ENCODE data around the gene ALG12. TPM values are rescaled to one million over a fixed set of nuclear protein-coding genes. Genes with fewer than 3 reads are reported as not detected.

Gene ALG12
- total and polyA plus RNA-seq, 2 of the 4 experiments (the other 2 are of a cell fraction) = 7.2 to 10.9 TPM

DNA sequence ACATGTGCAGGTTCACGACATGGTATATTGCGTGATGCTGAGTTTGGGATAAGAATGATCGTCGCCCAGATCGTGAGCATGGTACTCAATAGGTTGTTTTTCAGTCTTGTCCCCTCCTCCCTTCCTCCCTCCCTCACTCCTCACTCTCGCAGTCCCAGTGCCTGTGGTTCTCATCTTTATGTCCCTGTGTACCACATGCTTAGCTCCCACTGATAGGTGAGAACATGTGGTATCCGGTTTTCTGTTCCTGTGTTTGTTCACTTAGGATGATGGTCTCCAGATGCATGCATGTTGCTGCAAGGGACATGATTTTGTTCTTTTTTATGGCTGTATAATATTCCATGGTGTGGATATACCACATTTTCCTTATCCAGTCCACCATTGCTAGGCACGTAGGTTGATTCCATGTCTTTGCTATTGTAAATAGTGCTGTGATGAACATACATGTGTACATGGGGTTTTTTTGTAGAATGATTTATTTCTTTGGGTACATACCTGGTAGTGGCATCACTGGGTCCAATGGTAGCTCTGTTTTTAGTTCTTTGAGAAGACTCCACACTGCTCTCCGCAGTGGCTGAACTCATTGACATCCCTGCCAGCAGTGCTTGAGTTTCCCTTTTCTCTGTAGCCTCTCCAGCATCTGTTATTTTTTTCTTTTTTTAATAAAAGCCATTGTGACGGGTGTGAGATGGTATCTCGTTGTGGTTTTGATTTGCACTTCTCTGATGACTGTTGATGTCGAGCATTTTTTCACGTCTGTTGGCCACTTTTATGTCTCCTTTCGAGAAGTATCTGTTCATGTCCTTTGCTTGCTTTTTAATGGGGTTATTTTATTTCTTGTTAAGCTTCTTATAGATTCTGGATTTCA is 48.2 kb downstream of the ALG12 start (continued):
- TF ChIP-seq, protein P1, sequence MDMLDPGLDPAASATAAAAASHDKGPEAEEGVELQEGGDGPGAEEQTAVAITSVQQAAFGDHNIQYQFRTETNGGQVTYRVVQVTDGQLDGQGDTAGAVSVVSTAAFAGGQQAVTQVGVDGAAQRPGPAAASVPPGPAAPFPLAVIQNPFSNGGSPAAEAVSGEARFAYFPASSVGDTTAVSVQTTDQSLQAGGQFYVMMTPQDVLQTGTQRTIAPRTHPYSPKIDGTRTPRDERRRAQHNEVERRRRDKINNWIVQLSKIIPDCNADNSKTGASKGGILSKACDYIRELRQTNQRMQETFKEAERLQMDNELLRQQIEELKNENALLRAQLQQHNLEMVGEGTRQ (IDR thresholded peaks at IDR 0.05; ENCODE audit: low read depth, low read length) = no peak
- no peak for TF ChIP-seq CEBPB (IDR thresholded peaks at IDR 0.05; ENCODE audit: low read depth, low read length)

GRCh38 chr22:49869086-49869830 is 49.0 kb downstream of the ALG12 start:
- no peak overlapping the region for H2BK15ac ChIP-seq (ENCODE audit: low read depth, low read length)
- DNase-seq = no peak

More at GRCh38 chr22:49869086-49869830, 49.0 kb downstream of the ALG12 start:
- H2BK5ac ChIP-seq (ENCODE audit: low read depth, low read length, poor library complexity, severe bottlenecking) = no peak overlapping the region
- peaks cover 66% of the 10 kb centered on the region for H4K20me1 ChIP-seq (ENCODE audit: insufficient read depth, low read length)
- ChIA-PET CTCF (no interaction called here), POLR2A (ENCODE audit: unreplicated experiment) (no interaction called here)
- H3K9me3 ChIP-seq (ENCODE audit: control insufficient read depth, insufficient read depth, low read length) = peaks cover 30% of the 10 kb centered on the region
- WGBS, 2 experiments (ENCODE audit: extremely low coverage in 2 of 2, insufficient read length in 1 of 2) = 100% methylated on average over 2 of the region's 17 CpGs; no CpG with 5 or more reads in 1 of the 2 experiments
- H3K27me3 ChIP-seq (ENCODE audit: control insufficient read depth, insufficient read depth, low read length) = no peaks in the 10 kb centered on the region
- H3K79me1 ChIP-seq (ENCODE audit: low read depth in 1 of 2, low read length in 2 of 2) = peaks cover 28 to 70% of the 10 kb centered on the region in 2 experiments
- H3K36me3 ChIP-seq (ENCODE audit: control insufficient read depth, insufficient read depth, low read length) = peaks cover 21% of the 10 kb centered on the region
- H3K9me1 ChIP-seq (ENCODE audit: insufficient read depth, low read length) = 0 out of 2 replicates have a peak, but pooled peaks cover 5% of the 10 kb centered on the region
- no peak overlapping the region for H4K91ac ChIP-seq (ENCODE audit: insufficient read depth, low read depth, low read length)
- ATAC-seq (ENCODE audit: low read depth) = no peak
- H3K23ac ChIP-seq (ENCODE audit: low read depth, low read length) = no peak overlapping the region
- H2AK9ac ChIP-seq (replicated peaks; ENCODE audit: low read depth, low read length, poor library complexity) = no peak overlapping the region
- no peaks in the 10 kb centered on the region for H3K4me1 ChIP-seq (ENCODE audit: control insufficient read depth, insufficient read depth, low read length)
- H3K18ac ChIP-seq (ENCODE audit: low read depth, low read length) = no peak overlapping the region
- no peak overlapping the region for H3K4me3 ChIP-seq (ENCODE audit: insufficient read depth, low read depth, low read length)
- in situ Hi-C loops (cut with MboI; ENCODE audit: low sequenced_read_pairs) = loop anchor here (10.0 kb wide), 1 partner anchor 46 kb away; the partner anchor contains the start of genes ALG12 and CRELD2
- H3K9ac ChIP-seq (ENCODE audit: low read depth, low read length) = no peak overlapping the region
- no peak overlapping the region for H3K4ac ChIP-seq (ENCODE audit: low read depth, low read length)
- no peak overlapping the region for H3K4me2 ChIP-seq (ENCODE audit: low read depth, low read length)
- H4K5ac ChIP-seq (ENCODE audit: low read depth, low read length) = no peak overlapping the region
- intact Hi-C loops (cut with micrococcal nuclease) = no loop called here
- no peak overlapping the region for H3K14ac ChIP-seq (replicated peaks; ENCODE audit: low read depth, low read length)
- no peak overlapping the region for H4K8ac ChIP-seq (ENCODE audit: low read depth in 2 of 2, low read length in 2 of 2)
- H2AFZ ChIP-seq (replicated peaks; ENCODE audit: low read length, poor library complexity) = no peak overlapping the region
- no peak overlapping the region for H2AK5ac ChIP-seq (ENCODE audit: low read depth, low read length)
- dilution Hi-C loops (cut with HindIII; ENCODE audit: low sequenced_read_pairs, unreplicated experiment) = no loop called here
- TF ChIP-seq POLR2A (IDR thresholded peaks at IDR 0.05; ENCODE audit: low read depth, low read length) (no peak), RCOR1 (IDR thresholded peaks at IDR 0.05; ENCODE audit: insufficient replicate concordance, low read length) (no peak), FOS (IDR thresholded peaks at IDR 0.05; ENCODE audit: low read depth, low read length) (no peak), MAZ (IDR thresholded peaks at IDR 0.05; ENCODE audit: borderline replicate concordance, low read depth, low read length) (no peak), MAFK (IDR thresholded peaks at IDR 0.05; ENCODE audit: low read depth, low read length) (no peak), SMC3 (IDR thresholded peaks at IDR 0.05; ENCODE audit: low read depth, low read length) (no peak), CTCF (conservative IDR thresholded peaks at IDR 0.05; ENCODE audit: low read depth, low read length) (no peak), CEBPB (IDR thresholded peaks at IDR 0.05; ENCODE audit: low read depth, low read length) (no peak)
- no TSS peak for BruUV-seq (replicated peaks)
- H3K27ac ChIP-seq (ENCODE audit: insufficient read depth, low read length) = no peak overlapping the region
- no peak overlapping the region for H2BK120ac ChIP-seq (ENCODE audit: low read depth, low read length)
- no peak overlapping the region for H2BK20ac ChIP-seq (ENCODE audit: low read depth, low read length)
- no peak overlapping the region for H3K56ac ChIP-seq (ENCODE audit: extremely low read depth, insufficient read depth, low read length)

All from IMR-90 (cell line).